ENCODE data around the gene UTP15.

Gene UTP15

GRCh38 chr5:73624888-73625287 lies 59.3 kb downstream of the UTP15 start:
- DNase-seq: no peak

DNA sequence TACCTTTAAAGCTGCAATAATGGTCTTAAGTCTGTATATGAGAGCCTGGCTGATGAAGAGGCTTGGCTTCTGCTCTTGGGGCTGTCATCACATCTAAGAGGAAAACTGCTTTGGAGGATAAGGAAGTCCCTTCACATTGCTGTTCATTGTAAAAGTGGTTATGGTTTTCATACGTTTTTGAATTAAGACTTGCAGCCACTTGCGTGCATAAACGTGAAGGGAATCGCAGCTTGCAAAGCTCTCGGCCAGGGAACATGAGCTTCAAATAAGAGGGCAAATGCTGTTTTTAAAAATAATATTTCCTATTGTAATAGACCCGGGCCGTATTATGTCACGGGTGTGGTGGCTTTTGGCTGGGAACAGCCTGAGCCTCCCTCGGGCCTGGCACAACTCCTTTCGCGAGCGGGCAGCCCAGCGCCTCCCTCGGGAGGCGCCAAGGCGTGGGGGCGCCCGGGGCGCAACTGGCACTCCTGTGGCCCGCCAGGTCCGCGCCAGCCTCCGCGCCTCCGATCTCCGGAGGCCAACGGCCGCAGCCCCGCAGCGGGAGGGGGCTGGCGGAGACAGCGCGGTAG lies 59.9 kb downstream of the UTP15 start:
- DNase-seq: no peak

GRCh38 chr5:73625944-73626811 lies 60.6 kb downstream of the UTP15 start, which contains the start of gene ARHGEF28:
TSS of gene ARHGEF28 (plus strand) at chr5:73626196. CDS start at chr5:73684852, 58,656 bp downstream.
- no peak for DNase-seq

GRCh38 chr5:73626814-73627313 lies 61.3 kb downstream of the UTP15 start:
- DNase-seq: no peak

GRCh38 chr5:73629456-73629855 lies 63.9 kb downstream of the UTP15 start:
- no peak for DNase-seq

- DNase-seq: no peak
Observed at GRCh38 chr5:73630765-73631164, 65.2 kb downstream of the UTP15 start.

- no peak for DNase-seq
Observed at GRCh38 chr5:73631500-73631899, 66.0 kb downstream of the UTP15 start.

Data from effector CD8-positive, alpha-beta T cell (primary cell).